Caco-2 (cell line): ENCODE data around the gene AFG3L2. TPM values are rescaled to one million over a fixed set of nuclear protein-coding genes. Genes with fewer than 3 reads are reported as not detected.

Experiments used
- BruUV-seq: library from RNA; stranded (reverse); fragments of 400-500 nt; replicated peaks from 2 replicates; lab custom pipeline; 2021; lab: Mats Ljungman, UMichigan
- CTCF ChIA-PET: fragments of 300-600 bp; sonication (Branson Sonifier 250); formaldehyde crosslinking; loops from one replicate; lab custom pipeline; 2022; ENCODE audit warnings: antibody characterized with exemption; lab: Charles Lee
- POLR2A ChIA-PET: fragments of 300-600 bp; sonication (Branson Sonifier 250); formaldehyde crosslinking; loops from one replicate; lab custom pipeline; 2022; ENCODE audit warnings: antibody characterized with exemption; lab: Charles Lee
- DNase-seq, 2 experiments: peaks; one replicate each; pipeline versions ENCODE4 v3.0.0 to v3.0.0-alpha.2; 2020 to 2022
- H3K27me3 ChIP-seq: replicated peaks from 2 replicates; pipeline ENCODE4 v1.6.0; 2011; ENCODE audit warnings: low read length; ENCODE audit not compliant: control insufficient read depth, insufficient read depth
- H3K36me3 ChIP-seq: 2 replicates; pipeline ENCODE4 v1.5.1; 2011; ENCODE audit warnings: low read length; ENCODE audit not compliant: control insufficient read depth, insufficient read depth
- H3K4me1 ChIP-seq: fragments of 250-450 bp; sonication (Bioruptor Pico); 2 replicates; pipeline ENCODE4 v1.5.1; 2020; ENCODE audit warnings: mild to moderate bottlenecking
- H3K4me3 ChIP-seq: 2 replicates; pipeline ENCODE4 v1.5.1; 2011; ENCODE audit warnings: low read depth, mild to moderate bottlenecking, control low read depth, low read length
- H3K9me3 ChIP-seq: fragments of 250-450 bp; sonication (Bioruptor Pico); 2 replicates; pipeline ENCODE4 v1.5.1; 2020; ENCODE audit warnings: mild to moderate bottlenecking, moderate library complexity
- H3K27ac Mint-ChIP-seq: one replicate; pipeline ENCODE4 v1.8.0; 2022; ENCODE audit warnings: mixed read lengths; ENCODE audit not compliant: unreplicated experiment
- H3K27me3 Mint-ChIP-seq: one replicate; pipeline ENCODE4 v1.8.0; 2022; ENCODE audit warnings: mixed read lengths; ENCODE audit not compliant: insufficient read depth, unreplicated experiment
- H3K36me3 Mint-ChIP-seq: one replicate; pipeline ENCODE4 v1.8.0; 2022; ENCODE audit warnings: mild to moderate bottlenecking, mixed read lengths; ENCODE audit not compliant: insufficient read depth, unreplicated experiment
- H3K4me1 Mint-ChIP-seq: one replicate; pipeline ENCODE4 v1.8.0; 2022; ENCODE audit warnings: low read depth, mixed read lengths; ENCODE audit not compliant: unreplicated experiment
- H3K4me3 Mint-ChIP-seq: one replicate; pipeline ENCODE4 v1.8.0; 2022; ENCODE audit warnings: mild to moderate bottlenecking, moderate library complexity, mixed read lengths; ENCODE audit not compliant: unreplicated experiment
- H3K9me3 Mint-ChIP-seq: one replicate; pipeline ENCODE4 v1.8.0; 2022; ENCODE audit warnings: mixed read lengths; ENCODE audit not compliant: unreplicated experiment
- CTCF ChIP-seq, 2 experiments: fragments of 200-600 bp in 1 of 2; IDR thresholded peaks; 1 replicate in 1 of 2; 2 replicates in 1 of 2; pipeline versions ENCODE4 v1.5.1 to v1.8.0; 2011 to 2022; ENCODE audit warnings: antibody characterized with exemption in 1 of 2, control low read depth in 1 of 2, inconsistent platforms in 1 of 2, low read depth in 1 of 2, low read length in 1 of 2, mild to moderate bottlenecking in 1 of 2, moderate library complexity in 1 of 2; ENCODE audit not compliant: insufficient read depth in 1 of 2, severe bottlenecking in 1 of 2, unreplicated experiment in 1 of 2
- intact Hi-C: fragments of 100-400 bp; cut with micrococcal nuclease; formaldehyde crosslinking; loops from one replicate; pipeline ENCODE4 v1.10.0; 2022; ENCODE audit not compliant: unreplicated experiment
- total RNA-seq: library from RNA; stranded (reverse); gene quantifications from 2 replicates; pipeline ENCODE4 v1.2.3, GENCODE V29; 2022

The AFG3L2 gene
- total RNA-seq, 1 experiment from 2014 or later: 72.0 TPM

GRCh38 chr18:12283256-12283655 is 93.8 kb downstream of the AFG3L2 start:
- H3K4me3 Mint-ChIP-seq: no peak overlapping the region
- Histone ChIP-seq H3K9me3 (no peaks in the 10 kb centered on the region), H3K4me3 (no peak overlapping the region), H3K27me3 (no peaks in the 10 kb centered on the region), H3K4me1 (peaks cover 28% of the 10 kb centered on the region), H3K36me3 (no peaks in the 10 kb centered on the region)
- peak in 1 of 2 experiments; percentile 17 for TF ChIP-seq CTCF (IDR thresholded peaks at IDR 0.05; ENCODE audit: insufficient read depth in 1 of 2, low read depth in 1 of 2, low read length in 1 of 2, severe bottlenecking in 1 of 2, unreplicated experiment in 1 of 2)
- BruUV-seq: no TSS peak
- POLR2A ChIA-PET: interaction anchor here (1.3 kb wide), 1 partner anchor 94 kb away, joined by 4 read pairs; the partner anchor contains the start of gene AFG3L2
- H3K4me1 Mint-ChIP-seq: peaks cover 6% of the 10 kb centered on the region
- CTCF ChIA-PET: interaction anchor here (0.6 to 3.2 kb wide), 2 partner anchors 11 to 302 kb away, joined by 3 to 17 read pairs; partner anchors contain the start of gene IMPA2
- no peak overlapping the region for H3K27ac Mint-ChIP-seq
- no peaks in the 10 kb centered on the region for H3K27me3 Mint-ChIP-seq
- no peaks in the 10 kb centered on the region for H3K9me3 Mint-ChIP-seq
- peak in 1 of 2 experiments; percentile 22 for DNase-seq
- no peaks in the 10 kb centered on the region for H3K36me3 Mint-ChIP-seq
- intact Hi-C loops: no loop called here

- CTCF ChIA-PET: interaction anchor here (0.6 to 3.2 kb wide), 2 partner anchors 10 to 301 kb away, joined by 3 to 17 read pairs; partner anchors contain the start of gene IMPA2
- no peak overlapping the region for H3K27ac Mint-ChIP-seq
- Histone ChIP-seq H3K9me3 (no peaks in the 10 kb centered on the region), H3K4me3 (no peak overlapping the region), H3K27me3 (no peaks in the 10 kb centered on the region), H3K36me3 (no peaks in the 10 kb centered on the region), H3K4me1 (peaks cover 32% of the 10 kb centered on the region)
- DNase-seq: no peak
- peaks cover 6% of the 10 kb centered on the region for H3K4me1 Mint-ChIP-seq
- H3K36me3 Mint-ChIP-seq: no peaks in the 10 kb centered on the region
- no peaks in the 10 kb centered on the region for H3K27me3 Mint-ChIP-seq
- POLR2A ChIA-PET: interaction anchor here (1.3 kb wide), 1 partner anchor 95 kb away, joined by 4 read pairs; the partner anchor contains the start of gene AFG3L2
- no TSS peak for BruUV-seq
- H3K9me3 Mint-ChIP-seq: no peaks in the 10 kb centered on the region
- no peak for TF ChIP-seq CTCF (IDR thresholded peaks at IDR 0.05; ENCODE audit: insufficient read depth in 1 of 2, low read depth in 1 of 2, low read length in 1 of 2, severe bottlenecking in 1 of 2, unreplicated experiment in 1 of 2)
- intact Hi-C loops: no loop called here
- no peak overlapping the region for H3K4me3 Mint-ChIP-seq
These were observed 94.5 kb downstream of the AFG3L2 start for GRCh38 chr18:12282442-12283039.

GRCh38 chr18:12281861-12282260 is 95.2 kb downstream of the AFG3L2 start:
- Mint-ChIP-seq H3K36me3 (no peaks in the 10 kb centered on the region), H3K4me1 (peaks cover 10% of the 10 kb centered on the region), H3K4me3 (no peak overlapping the region), H3K27ac (peak overlapping the region; percentile 29), H3K27me3 (no peaks in the 10 kb centered on the region), H3K9me3 (no peaks in the 10 kb centered on the region)
- no peak for TF ChIP-seq CTCF (IDR thresholded peaks at IDR 0.05; ENCODE audit: insufficient read depth in 1 of 2, low read depth in 1 of 2, low read length in 1 of 2, severe bottlenecking in 1 of 2, unreplicated experiment in 1 of 2)
- CTCF ChIA-PET: interaction anchor here (3.2 kb wide), 1 partner anchor 10 kb away, joined by 17 read pairs; no protein-coding TSS in a partner anchor
- intact Hi-C loops: no loop called here
- DNase-seq: no peak
- Histone ChIP-seq H3K4me1 (peaks cover 32% of the 10 kb centered on the region), H3K9me3 (no peaks in the 10 kb centered on the region), H3K4me3 (no peak overlapping the region), H3K36me3 (no peaks in the 10 kb centered on the region), H3K27me3 (no peaks in the 10 kb centered on the region)
- no TSS peak for BruUV-seq
- POLR2A ChIA-PET: no interaction called here
